WTC11 (cell line): ENCODE data around the gene ABTB2. TPM values are rescaled to one million over a fixed set of nuclear protein-coding genes. Genes with fewer than 3 reads are reported as not detected.

ENCODE experiments used
- ATAC-seq: fragments of 200-7000 bp; cut with Tn5 transposase; 2 replicates; pipeline ENCODE4 v1.10.0; 2021; ENCODE audit warnings: mild to moderate bottlenecking, moderate library complexity
- CTCF ChIA-PET: fragments of 300-600 bp; sonication (Branson Sonifier 250); formaldehyde crosslinking; loops from one replicate; lab custom pipeline; 2021; ENCODE audit warnings: antibody characterized with exemption; lab: Charles Lee
- POLR2A ChIA-PET: fragments of 350-600 bp; sonication (Branson Sonifier 250); formaldehyde crosslinking; loops from one replicate; lab custom pipeline; 2021; ENCODE audit warnings: antibody characterized with exemption; lab: Charles Lee
- DNase-seq: peaks from one replicate; pipeline ENCODE4 v3.0.0; 2021; ENCODE audit warnings: low spot score
- H3K27ac Mint-ChIP-seq: 2 replicates; pipeline ENCODE4 v1.8.0; 2021; ENCODE audit warnings: mixed read lengths
- H3K27me3 Mint-ChIP-seq: 2 replicates; pipeline ENCODE4 v1.8.0; 2021; ENCODE audit warnings: low read depth, mild to moderate bottlenecking, moderate library complexity, mixed read lengths
- H3K36me3 Mint-ChIP-seq: 2 replicates; pipeline ENCODE4 v1.8.0; 2021; ENCODE audit warnings: mixed read lengths
- H3K4me1 Mint-ChIP-seq: 2 replicates; pipeline ENCODE4 v1.8.0; 2022; ENCODE audit warnings: mixed read lengths
- H3K4me3 Mint-ChIP-seq: 2 replicates; pipeline ENCODE4 v1.8.0; 2021; ENCODE audit warnings: mild to moderate bottlenecking, moderate library complexity, mixed read lengths
- H3K9me3 Mint-ChIP-seq: 2 replicates; pipeline ENCODE4 v1.8.0; 2021; ENCODE audit warnings: mixed read lengths
- CREM ChIP-seq: sonication (generic); formaldehyde crosslinking; IDR thresholded peaks from 2 replicates; pipeline ENCODE4 v1.8.1; 2022; ENCODE audit warnings: mild to moderate bottlenecking, missing genetic modification reagents, moderate library complexity
- FOXP1 ChIP-seq: sonication (generic); formaldehyde crosslinking; IDR thresholded peaks from 2 replicates; pipeline ENCODE4 v1.8.0; 2022; ENCODE audit warnings: missing genetic modification reagents, mild to moderate bottlenecking, moderate library complexity, borderline replicate concordance
- FOXP4 ChIP-seq: sonication (generic); formaldehyde crosslinking; IDR thresholded peaks from 2 replicates; pipeline ENCODE4 v1.8.0; 2022; ENCODE audit warnings: mild to moderate bottlenecking, missing genetic modification reagents
- GABPB1 ChIP-seq: sonication (generic); formaldehyde crosslinking; IDR thresholded peaks from 2 replicates; pipeline ENCODE4 v1.8.1; 2023; ENCODE audit warnings: mild to moderate bottlenecking, missing genetic modification reagents
- GRHL2 ChIP-seq: fragments of 250-450 bp; sonication (Bioruptor Pico); IDR thresholded peaks from 2 replicates; pipeline ENCODE4 v1.8.0; 2022; ENCODE audit warnings: mild to moderate bottlenecking, moderate library complexity; ENCODE audit not compliant: insufficient replicate concordance, severe bottlenecking
- GTF2I ChIP-seq: fragments of 250-450 bp; sonication (Bioruptor Pico); conservative IDR thresholded peaks from 2 replicates; pipeline ENCODE4 v1.4.0; 2021; ENCODE audit warnings: mild to moderate bottlenecking
- MLX ChIP-seq: sonication (generic); formaldehyde crosslinking; IDR thresholded peaks from 2 replicates; pipeline ENCODE4 v1.8.1; 2023; ENCODE audit warnings: mild to moderate bottlenecking, missing genetic modification reagents, moderate library complexity
- MYBL2 ChIP-seq: sonication (generic); formaldehyde crosslinking; IDR thresholded peaks from 2 replicates; pipeline ENCODE4 v1.8.1; 2023; ENCODE audit warnings: mild to moderate bottlenecking, moderate library complexity, missing genetic modification reagents
- NR2C2 ChIP-seq: sonication (generic); formaldehyde crosslinking; IDR thresholded peaks from 2 replicates; pipeline ENCODE4 v1.8.0; 2022; ENCODE audit warnings: mild to moderate bottlenecking, missing genetic modification reagents
- OVOL2 ChIP-seq: fragments of 250-450 bp; sonication (Bioruptor Pico); IDR thresholded peaks from 2 replicates; pipeline ENCODE4 v1.9.0; 2021; ENCODE audit warnings: mild to moderate bottlenecking, borderline replicate concordance
- SP1 ChIP-seq: sonication (generic); formaldehyde crosslinking; conservative IDR thresholded peaks from 2 replicates; pipeline ENCODE4 v1.8.1; 2022; ENCODE audit warnings: missing genetic modification reagents
- TEAD1 ChIP-seq: sonication (generic); formaldehyde crosslinking; IDR thresholded peaks from 2 replicates; pipeline ENCODE4 v1.8.0; 2022; ENCODE audit warnings: mild to moderate bottlenecking, missing genetic modification reagents
- TEAD4 ChIP-seq: sonication (generic); formaldehyde crosslinking; IDR thresholded peaks from 2 replicates; pipeline ENCODE4 v1.8.0; 2022; ENCODE audit warnings: mild to moderate bottlenecking, missing genetic modification reagents
- TP53 ChIP-seq: sonication (generic); formaldehyde crosslinking; IDR thresholded peaks from 2 replicates; pipeline ENCODE4 v1.8.1; 2023; ENCODE audit warnings: mild to moderate bottlenecking, missing genetic modification reagents
- ZNF263 ChIP-seq: sonication (generic); formaldehyde crosslinking; IDR thresholded peaks from 2 replicates; pipeline ENCODE4 v1.8.1; 2022; ENCODE audit warnings: low read depth, mild to moderate bottlenecking, moderate library complexity, missing genetic modification reagents
- ZNF532 ChIP-seq: fragments of 250-450 bp; sonication (Bioruptor Pico); IDR thresholded peaks from 2 replicates; pipeline ENCODE4 v1.9.0; 2021; ENCODE audit warnings: mild to moderate bottlenecking, borderline replicate concordance
- ZNF671 ChIP-seq: fragments of 250-450 bp; sonication (Bioruptor Pico); IDR thresholded peaks from 2 replicates; pipeline ENCODE4 v1.8.0; 2021; ENCODE audit warnings: mild to moderate bottlenecking
- total RNA-seq: library from RNA; stranded (reverse); gene quantifications from 3 replicates; pipeline ENCODE4 v1.2.3, GENCODE V29; 2021
- TF ChIP-seq, protein P1 (sequence below): sonication (generic); formaldehyde crosslinking; IDR thresholded peaks from 2 replicates; pipeline ENCODE4 v1.8.0; 2022; ENCODE audit warnings: mild to moderate bottlenecking, missing genetic modification reagents
- TF ChIP-seq, protein P2 (sequence below): fragments of 250-450 bp; sonication (Bioruptor Pico); IDR thresholded peaks from 2 replicates; pipeline ENCODE4 v1.9.0; 2021; ENCODE audit warnings: mild to moderate bottlenecking

The ABTB2 gene
- total RNA-seq, 1 experiment from 2014 or later, result 12.8 TPM

DNA sequence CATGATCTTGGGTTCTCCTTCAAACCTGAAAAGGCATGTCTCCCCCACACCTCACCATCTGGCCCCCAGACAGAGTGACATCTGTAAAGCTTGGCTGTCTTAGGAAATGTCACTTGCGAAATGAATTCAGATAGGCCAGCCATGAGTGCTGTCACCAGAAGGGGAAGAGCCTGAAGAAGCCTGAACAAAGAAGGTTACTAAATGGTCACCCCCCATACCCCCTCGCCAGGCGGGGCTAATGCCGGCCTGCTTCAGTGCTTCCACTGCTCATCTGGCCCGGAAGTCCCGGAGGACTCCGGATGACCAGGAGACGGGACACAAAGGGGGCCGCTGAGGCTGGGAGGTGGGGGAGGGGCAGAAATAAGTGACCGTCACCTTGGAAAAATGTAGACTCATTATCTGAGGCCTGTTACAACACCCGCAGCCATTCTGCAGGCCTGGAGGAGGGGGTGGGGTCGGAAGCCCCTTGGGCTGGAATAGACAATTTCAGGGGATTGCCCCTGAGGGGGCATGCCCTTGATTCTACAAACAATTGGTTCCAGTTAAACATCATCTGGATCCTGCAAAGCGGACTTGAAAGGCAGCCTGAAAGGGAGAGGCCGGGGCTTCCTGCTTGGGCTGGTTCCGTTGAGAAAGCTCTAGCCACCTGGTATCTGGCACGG is 209.2 kb downstream of the ABTB2 start:
- no peaks in the 10 kb centered on the region for H3K4me1 Mint-ChIP-seq
- POLR2A ChIA-PET, result no interaction called here
- TF ChIP-seq FOXP4 (CRISPR knock-in tag) (no peak), SP1 (CRISPR knock-in tag) (no peak), MYBL2 (CRISPR knock-in tag) (no peak), TP53 (CRISPR knock-in tag) (no peak), CREM (no peak), OVOL2 (no peak), GABPB1 (CRISPR knock-in tag) (no peak), ZNF532 (CRISPR knock-in tag) (no peak), MLX (CRISPR knock-in tag) (no peak), ZNF263 (CRISPR knock-in tag) (no peak), GTF2I (CRISPR knock-in tag) (no peak)
- TF ChIP-seq, protein P1, sequence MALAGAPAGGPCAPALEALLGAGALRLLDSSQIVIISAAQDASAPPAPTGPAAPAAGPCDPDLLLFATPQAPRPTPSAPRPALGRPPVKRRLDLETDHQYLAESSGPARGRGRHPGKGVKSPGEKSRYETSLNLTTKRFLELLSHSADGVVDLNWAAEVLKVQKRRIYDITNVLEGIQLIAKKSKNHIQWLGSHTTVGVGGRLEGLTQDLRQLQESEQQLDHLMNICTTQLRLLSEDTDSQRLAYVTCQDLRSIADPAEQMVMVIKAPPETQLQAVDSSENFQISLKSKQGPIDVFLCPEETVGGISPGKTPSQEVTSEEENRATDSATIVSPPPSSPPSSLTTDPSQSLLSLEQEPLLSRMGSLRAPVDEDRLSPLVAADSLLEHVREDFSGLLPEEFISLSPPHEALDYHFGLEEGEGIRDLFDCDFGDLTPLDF (CRISPR knock-in tag), result no peak
- TF ChIP-seq, protein P2, sequence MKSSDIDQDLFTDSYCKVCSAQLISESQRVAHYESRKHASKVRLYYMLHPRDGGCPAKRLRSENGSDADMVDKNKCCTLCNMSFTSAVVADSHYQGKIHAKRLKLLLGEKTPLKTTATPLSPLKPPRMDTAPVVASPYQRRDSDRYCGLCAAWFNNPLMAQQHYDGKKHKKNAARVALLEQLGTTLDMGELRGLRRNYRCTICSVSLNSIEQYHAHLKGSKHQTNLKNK (CRISPR knock-in tag), result no peak
- CTCF ChIA-PET, result interaction anchor here (1.6 to 7.4 kb wide), 2 partner anchors 26 to 344 kb away, joined by 6 to 55 read pairs; no protein-coding TSS in a partner anchor
- no peaks in the 10 kb centered on the region for H3K27me3 Mint-ChIP-seq
- ATAC-seq, result no peak
- H3K27ac Mint-ChIP-seq, result no peak overlapping the region
- no peak for DNase-seq
- H3K4me3 Mint-ChIP-seq, result no peak overlapping the region
- H3K36me3 Mint-ChIP-seq, result peaks cover 43% of the 10 kb centered on the region
- H3K9me3 Mint-ChIP-seq, result no peaks in the 10 kb centered on the region

DNA sequence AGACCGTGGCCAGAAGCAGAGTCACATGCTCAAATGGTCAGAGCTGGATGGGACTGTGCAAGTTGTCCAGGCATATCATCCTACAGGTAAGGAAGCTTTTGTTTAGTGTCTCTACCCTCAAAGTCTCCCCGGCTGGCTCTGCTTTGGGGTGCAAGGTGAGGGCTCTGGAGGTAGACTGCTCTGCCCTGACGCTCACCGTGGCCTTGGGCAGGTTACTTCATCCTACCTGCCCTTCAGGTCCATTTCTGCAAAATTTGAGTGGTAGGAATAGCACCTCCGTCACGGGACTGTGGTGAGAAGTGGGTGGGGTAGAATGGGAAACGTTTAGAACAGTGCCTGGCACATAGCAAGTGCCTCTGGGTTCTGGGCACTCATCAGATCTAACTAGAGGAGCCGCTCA is 210.2 kb downstream of the ABTB2 start:
- Mint-ChIP-seq H3K4me1 (no peaks in the 10 kb centered on the region), H3K27me3 (no peaks in the 10 kb centered on the region), H3K27ac (no peak overlapping the region), H3K36me3 (peaks cover 46% of the 10 kb centered on the region), H3K9me3 (no peaks in the 10 kb centered on the region), H3K4me3 (no peak overlapping the region)
- no peak for DNase-seq
- ChIA-PET POLR2A (no interaction called here), CTCF (interaction anchor here (0.8 kb wide), 1 partner anchor 208 kb away, joined by 3 read pairs; no protein-coding TSS in a partner anchor)
- no peak for TF ChIP-seq GRHL2
- no peak for TF ChIP-seq FOXP1 (CRISPR knock-in tag)
- no peak for TF ChIP-seq TEAD4
- no peak for TF ChIP-seq TEAD1 (CRISPR knock-in tag)
- TF ChIP-seq ZNF671, result no peak
- TF ChIP-seq NR2C2 (CRISPR knock-in tag), result no peak
- no peak for ATAC-seq
